HepG2 (cell line): ENCODE data around the gene BUD23. TPM values are rescaled to one million over a fixed set of nuclear protein-coding genes. Genes with fewer than 3 reads are reported as not detected.

Experiments
- EED ChIP-seq: sonication (generic); formaldehyde crosslinking; IDR thresholded peaks from 2 replicates; pipeline ENCODE4 v1.5.0; 2020; ENCODE audit warnings: mild to moderate bottlenecking, missing genetic modification reagents
- ETV5 ChIP-seq: IDR thresholded peaks from 2 replicates; pipeline ENCODE4 v1.6.1; 2018; ENCODE audit warnings: missing biosample characterization, missing genetic modification reagents, inconsistent platforms, borderline replicate concordance
- FOXK1 ChIP-seq: sonication (generic); formaldehyde crosslinking; IDR thresholded peaks from 2 replicates; pipeline ENCODE4 v1.4.0; 2020; ENCODE audit warnings: low read depth, missing genetic modification reagents, borderline replicate concordance
- MAFF ChIP-seq: IDR thresholded peaks from 2 replicates; pipeline ENCODE4 v1.6.1; 2011; ENCODE audit warnings: low read depth, low read length, improper control_type of control experiment
- MED1 ChIP-seq: sonication (generic); formaldehyde crosslinking; IDR thresholded peaks from 2 replicates; pipeline ENCODE4 v1.4.0; 2020; ENCODE audit warnings: missing genetic modification reagents
- MEIS2 ChIP-seq: sonication (generic); formaldehyde crosslinking; IDR thresholded peaks from 2 replicates; pipeline ENCODE4 v1.9.0; 2021; ENCODE audit warnings: mild to moderate bottlenecking, missing genetic modification reagents
- MTF1 ChIP-seq: sonication (generic); formaldehyde crosslinking; IDR thresholded peaks from 2 replicates; pipeline ENCODE4 v1.5.0; 2020; ENCODE audit warnings: missing genetic modification reagents
- NCOA2 ChIP-seq: sonication (generic); formaldehyde crosslinking; IDR thresholded peaks from 2 replicates; pipeline ENCODE4 v1.8.0; 2022; ENCODE audit warnings: inconsistent platforms
- PPARG ChIP-seq: conservative IDR thresholded peaks from 2 replicates; pipeline ENCODE4 v1.6.1; 2016; ENCODE audit warnings: missing biosample characterization, missing genetic modification reagents
- PRDM10 ChIP-seq: sonication (generic); formaldehyde crosslinking; IDR thresholded peaks from 2 replicates; pipeline ENCODE4 v1.4.0; 2020; ENCODE audit warnings: low read depth, missing genetic modification reagents
- RARA ChIP-seq: IDR thresholded peaks from 2 replicates; pipeline ENCODE4 v1.6.1; 2016; ENCODE audit warnings: missing genetic modification reagents, missing compliant biosample characterization
- SALL2 ChIP-seq: sonication (generic); formaldehyde crosslinking; IDR thresholded peaks from 2 replicates; pipeline ENCODE4 v1.8.1; 2023; ENCODE audit warnings: mild to moderate bottlenecking, missing genetic modification reagents, inconsistent platforms
- SRF ChIP-seq: IDR thresholded peaks from 2 replicates; pipeline ENCODE4 v1.6.1; 2011; ENCODE audit warnings: mild to moderate bottlenecking, low read depth, low read length, moderate library complexity
- TARDBP ChIP-seq: sonication (generic); formaldehyde crosslinking; IDR thresholded peaks from 2 replicates; pipeline ENCODE4 v1.8.0; 2022; ENCODE audit warnings: mild to moderate bottlenecking, missing genetic modification reagents
- TEAD3 ChIP-seq: optimal IDR thresholded peaks from 2 replicates; pipeline ENCODE3; 2016; ENCODE audit warnings: borderline replicate concordance
- THAP11 ChIP-seq: IDR thresholded peaks from 2 replicates; pipeline ENCODE4 v1.6.1; 2016; ENCODE audit warnings: missing biosample characterization, missing genetic modification reagents
- UBTF ChIP-seq: sonication (generic); formaldehyde crosslinking; IDR thresholded peaks from 2 replicates; pipeline ENCODE4 v1.4.0; 2020; ENCODE audit warnings: mild to moderate bottlenecking, missing genetic modification reagents
- XRCC5 ChIP-seq: fragments of 200-400 bp; formaldehyde crosslinking; optimal IDR thresholded peaks from 2 replicates; pipeline ENCODE3; 2017; ENCODE audit warnings: mild to moderate bottlenecking, low read length
- ZFP37 ChIP-seq: sonication (generic); formaldehyde crosslinking; IDR thresholded peaks from 2 replicates; pipeline ENCODE4 v1.4.0; 2020; ENCODE audit warnings: missing genetic modification reagents, borderline replicate concordance
- ZNF792 ChIP-seq: IDR thresholded peaks from 2 replicates; pipeline ENCODE4 v1.6.1; 2016
- polyA plus RNA-seq, 8 experiments: library from polyadenylated mRNA; depleted of rRNA in 3 of 8; stranded (reverse) in 7 of 8; unstranded in 1 of 8; fragments of >200 nt; fragmentation: Illumina TruSeq in 4 of 8; extraction: Trizol in 4 of 8; gene quantifications; 2 replicates each; pipeline versions ENCODE4 v1.2.1 to v1.2.3, GENCODE V29; 2011 to 2016; ENCODE audit warnings: low read depth in 4 of 8, missing spikeins in 1 of 8, mixed read lengths in 1 of 8; ENCODE audit not compliant: insufficient read depth in 1 of 8
- total RNA-seq, 5 experiments: library from RNA; depleted of rRNA; stranded (reverse); fragments of >200 nt; fragmentation: Illumina TruSeq; extraction: Trizol; gene quantifications; 2 replicates each; pipeline ENCODE4 v1.2.3, GENCODE V29; 2016; ENCODE audit warnings: low read depth in 1 of 5
- TF ChIP-seq, protein P1 (sequence below): sonication (generic); formaldehyde crosslinking; IDR thresholded peaks from 2 replicates; pipeline ENCODE4 v1.4.0; 2020; ENCODE audit warnings: missing genetic modification reagents, mild to moderate bottlenecking, borderline replicate concordance
- TF ChIP-seq, protein P2 (sequence below): sonication (generic); formaldehyde crosslinking; conservative IDR thresholded peaks from 2 replicates; pipeline ENCODE4 v1.8.0; 2022; ENCODE audit warnings: mild to moderate bottlenecking, moderate library complexity, missing genetic modification reagents

The BUD23 gene
- total and polyA plus RNA-seq, 2 of the 13 experiments (the other 11 are each of a cell fraction or from before 2014, with no cell fraction given), result 47.5 to 54.5 TPM

- TF ChIP-seq PRDM10 (CRISPR knock-in tag) (no peak), UBTF (CRISPR knock-in tag) (peak; percentile 69), THAP11 (peak; percentile 69), NCOA2 (peak; percentile 40; the same call in 1 of the 2 replicates), ZNF792 (peak; percentile 22; the same call in 1 of the 2 replicates), MED1 (peak; percentile 58; the same call in 1 of the 2 replicates), EED (CRISPR knock-in tag) (0 out of 2 replicates have a peak, but pooled peaks have one; percentile 54), PPARG (CRISPR knock-in tag) (peak; percentile 50; the same call in 1 of the 2 replicates), TEAD3 (peak; percentile 45), SALL2 (CRISPR knock-in tag) (no peak), FOXK1 (CRISPR knock-in tag) (peak; percentile 76), SRF (no peak), XRCC5 (peak; percentile 19), MAFF (peak; percentile 71), ZFP37 (CRISPR knock-in tag) (peak; percentile 24; the same call in 1 of the 2 replicates), RARA (CRISPR knock-in tag) (peak; percentile 95), MTF1 (CRISPR knock-in tag) (no peak), ETV5 (peak; percentile 31; the same call in 1 of the 2 replicates), MEIS2 (CRISPR knock-in tag) (0 out of 2 replicates have a peak, but pooled peaks have one; percentile 9), TARDBP (CRISPR knock-in tag) (peak; percentile 49; the same call in 1 of the 2 replicates)
- TF ChIP-seq, protein P1, sequence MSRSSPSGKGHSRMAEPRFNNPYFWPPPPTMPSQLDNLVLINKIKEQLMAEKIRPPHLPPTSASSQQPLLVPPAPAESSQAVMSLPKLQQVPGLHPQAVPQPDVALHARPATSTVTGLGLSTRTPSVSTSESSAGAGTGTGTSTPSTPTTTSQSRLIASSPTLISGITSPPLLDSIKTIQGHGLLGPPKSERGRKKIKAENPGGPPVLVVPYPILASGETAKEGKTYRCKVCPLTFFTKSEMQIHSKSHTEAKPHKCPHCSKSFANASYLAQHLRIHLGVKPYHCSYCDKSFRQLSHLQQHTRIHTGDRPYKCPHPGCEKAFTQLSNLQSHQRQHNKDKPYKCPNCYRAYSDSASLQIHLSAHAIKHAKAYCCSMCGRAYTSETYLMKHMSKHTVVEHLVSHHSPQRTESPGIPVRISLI, result peak; percentile 61
- TF ChIP-seq, protein P2, sequence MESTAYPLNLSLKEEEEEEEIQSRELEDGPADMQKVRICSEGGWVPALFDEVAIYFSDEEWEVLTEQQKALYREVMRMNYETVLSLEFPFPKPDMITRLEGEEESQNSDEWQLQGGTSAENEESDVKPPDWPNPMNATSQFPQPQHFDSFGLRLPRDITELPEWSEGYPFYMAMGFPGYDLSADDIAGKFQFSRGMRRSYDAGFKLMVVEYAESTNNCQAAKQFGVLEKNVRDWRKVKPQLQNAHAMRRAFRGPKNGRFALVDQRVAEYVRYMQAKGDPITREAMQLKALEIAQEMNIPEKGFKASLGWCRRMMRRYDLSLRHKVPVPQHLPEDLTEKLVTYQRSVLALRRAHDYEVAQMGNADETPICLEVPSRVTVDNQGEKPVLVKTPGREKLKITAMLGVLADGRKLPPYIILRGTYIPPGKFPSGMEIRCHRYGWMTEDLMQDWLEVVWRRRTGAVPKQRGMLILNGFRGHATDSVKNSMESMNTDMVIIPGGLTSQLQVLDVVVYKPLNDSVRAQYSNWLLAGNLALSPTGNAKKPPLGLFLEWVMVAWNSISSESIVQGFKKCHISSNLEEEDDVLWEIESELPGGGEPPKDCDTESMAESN, result peak; percentile 78
These were observed 32.4 kb downstream of the BUD23 start (continued) for GRCh38 chr7:73715648-73716317.
